Karpas-422 (cell line): ENCODE measurements around the gene HNRNPH1. TPM values are rescaled to one million over a fixed set of nuclear protein-coding genes. Genes with fewer than 3 reads are reported as not detected.

Source experiments
- DNase-seq: peaks from one replicate; pipeline ENCODE4 v3.0.0-alpha.2; 2015
- H2AFZ ChIP-seq: fragments of 200-600 bp; sonication (generic); 2 replicates; pipeline ENCODE4 v1.6.1; 2014; ENCODE audit warnings: antibody characterized with exemption, low read length, mixed read lengths
- H3K27ac ChIP-seq: fragments of 200-600 bp; sonication (generic); 2 replicates; pipeline ENCODE4 v1.5.1; 2014; ENCODE audit warnings: mild to moderate bottlenecking, low read length, moderate library complexity
- H3K27me3 ChIP-seq: fragments of 200-600 bp; sonication (generic); 2 replicates; pipeline ENCODE4 v1.6.1; 2014; ENCODE audit warnings: low read length, mixed read lengths
- H3K36me3 ChIP-seq: fragments of 200-600 bp; sonication (generic); 2 replicates; pipeline ENCODE4 v1.6.1; 2014; ENCODE audit warnings: low read length, mixed read lengths; ENCODE audit not compliant: insufficient read depth
- H3K4me1 ChIP-seq: fragments of 200-600 bp; sonication (generic); 2 replicates; pipeline ENCODE4 v1.6.1; 2014; ENCODE audit warnings: mild to moderate bottlenecking, low read length, mixed read lengths
- H3K4me2 ChIP-seq: fragments of 200-600 bp; sonication (generic); 2 replicates; pipeline ENCODE4 v1.6.1; 2014; ENCODE audit warnings: low read length, low read depth, mild to moderate bottlenecking; ENCODE audit not compliant: poor library complexity, severe bottlenecking
- H3K4me3 ChIP-seq: fragments of 200-600 bp; sonication (generic); 2 replicates; pipeline ENCODE4 v1.5.1; 2014; ENCODE audit warnings: mild to moderate bottlenecking, antibody characterized with exemption, low read length, mixed read lengths
- H3K79me2 ChIP-seq: fragments of 200-600 bp; sonication (generic); 2 replicates; pipeline ENCODE4 v1.6.1; 2014; ENCODE audit warnings: mild to moderate bottlenecking, low read length, mixed read lengths
- H3K9ac ChIP-seq: fragments of 200-600 bp; sonication (generic); 2 replicates; pipeline ENCODE4 v1.6.0; 2014; ENCODE audit warnings: low read length
- H3K9me2 ChIP-seq: fragments of 200-600 bp; sonication (generic), shearing (Covaris generic); replicated peaks from 2 replicates; pipeline ENCODE4 v1.6.0; 2014; ENCODE audit warnings: mild to moderate bottlenecking, low read length, moderate library complexity; ENCODE audit not compliant: insufficient read depth
- H3K9me3 ChIP-seq: fragments of 300-700, 200-600 bp; sonication (generic); 2 replicates; pipeline ENCODE4 v1.6.1; 2014; ENCODE audit warnings: low read length, mixed read lengths
- H4K20me1 ChIP-seq: fragments of 200-600 bp; sonication (generic); 2 replicates; pipeline ENCODE4 v1.6.1; 2014; ENCODE audit warnings: mild to moderate bottlenecking, antibody characterized with exemption, low read length, low read depth; ENCODE audit not compliant: insufficient read depth
- small RNA-seq: library from RNA; depleted of rRNA; stranded (forward); fragments of <200 nt; gene quantifications from one replicate; pipeline ENCODE3, GENCODE V24; 2014
- total RNA-seq: library from RNA; depleted of rRNA; stranded (reverse); fragments of >200 nt; shearing (Covaris generic); gene quantifications from 2 replicates; pipeline ENCODE4 v1.2.3, GENCODE V29; 2014; ENCODE audit warnings: low replicate concordance; rRNA removed

The HNRNPH1 gene
- total RNA-seq, 1 experiment from 2014 or later, result 484 TPM

GRCh38 chr5:179585941-179586401, 37.5 kb downstream of the HNRNPH1 start:
- Histone ChIP-seq H3K4me1 (no peaks in the 10 kb centered on the region), H2AFZ (no peak overlapping the region), H3K9me2 (no peaks in the 10 kb centered on the region), H3K27me3 (no peaks in the 10 kb centered on the region), H3K9me3 (no peaks in the 10 kb centered on the region), H4K20me1 (no peaks in the 10 kb centered on the region), H3K4me2 (no peak overlapping the region), H3K4me3 (no peak overlapping the region), H3K27ac (no peak overlapping the region), H3K79me2 (no peaks in the 10 kb centered on the region), H3K9ac (no peak overlapping the region), H3K36me3 (peaks cover 38% of the 10 kb centered on the region; the same call in 1 of the 2 replicates)
- DNase-seq, result no peak

- no peak overlapping the region for H3K9ac ChIP-seq
- peaks cover 27% of the 10 kb centered on the region for H3K79me2 ChIP-seq
- H3K27ac ChIP-seq, result no peak overlapping the region
- H3K9me3 ChIP-seq, result no peaks in the 10 kb centered on the region
- DNase-seq, result no peak
- H3K9me2 ChIP-seq, result no peaks in the 10 kb centered on the region
- peaks cover 6% of the 10 kb centered on the region; the same call in 1 of the 2 replicates for H4K20me1 ChIP-seq
- no peak overlapping the region for H3K4me2 ChIP-seq
- H2AFZ ChIP-seq, result no peak overlapping the region
- H3K4me1 ChIP-seq, result no peaks in the 10 kb centered on the region
- no peaks in the 10 kb centered on the region for H3K27me3 ChIP-seq
- peaks cover 57% of the 10 kb centered on the region for H3K36me3 ChIP-seq
- no peak overlapping the region for H3K4me3 ChIP-seq
These were observed 46.0 kb downstream of the HNRNPH1 start for GRCh38 chr5:179577286-179577960.

GRCh38 chr5:179572386-179572785, 51.1 kb downstream of the HNRNPH1 start:
- H3K36me3 ChIP-seq, result peaks cover 58% of the 10 kb centered on the region
- no peak overlapping the region for H3K4me2 ChIP-seq
- no peaks in the 10 kb centered on the region for H3K4me1 ChIP-seq
- no peak overlapping the region for H3K9ac ChIP-seq
- H2AFZ ChIP-seq, result no peak overlapping the region
- H3K4me3 ChIP-seq, result no peak overlapping the region
- H3K27me3 ChIP-seq, result no peaks in the 10 kb centered on the region
- no peaks in the 10 kb centered on the region for H3K9me2 ChIP-seq
- H3K9me3 ChIP-seq, result no peaks in the 10 kb centered on the region
- DNase-seq, result no peak
- peaks cover 33% of the 10 kb centered on the region for H3K79me2 ChIP-seq
- H4K20me1 ChIP-seq, result peaks cover 6% of the 10 kb centered on the region; the same call in 1 of the 2 replicates
- no peak overlapping the region for H3K27ac ChIP-seq

- no peak overlapping the region for H2AFZ ChIP-seq
- no peaks in the 10 kb centered on the region for H3K27me3 ChIP-seq
- H4K20me1 ChIP-seq, result no peaks in the 10 kb centered on the region
- H3K9me3 ChIP-seq, result no peaks in the 10 kb centered on the region
- H3K4me3 ChIP-seq, result no peak overlapping the region
- no peak overlapping the region for H3K4me2 ChIP-seq
- peaks cover 10% of the 10 kb centered on the region for H3K4me1 ChIP-seq
- H3K79me2 ChIP-seq, result peaks cover 20% of the 10 kb centered on the region
- no peaks in the 10 kb centered on the region for H3K9me2 ChIP-seq
- peaks cover 56% of the 10 kb centered on the region for H3K36me3 ChIP-seq
- DNase-seq, result no peak
- no peak overlapping the region for H3K9ac ChIP-seq
- H3K27ac ChIP-seq, result no peak overlapping the region
These were observed 54.8 kb downstream of the HNRNPH1 start for GRCh38 chr5:179568721-179569120.

- no peak overlapping the region for H3K9ac ChIP-seq
- no peak overlapping the region for H3K4me2 ChIP-seq
- peaks cover 46% of the 10 kb centered on the region for H3K4me1 ChIP-seq
- H3K27ac ChIP-seq, result peak overlapping the region; percentile 78; the same call in 1 of the 2 replicates
- H3K27me3 ChIP-seq, result no peaks in the 10 kb centered on the region
- H3K9me2 ChIP-seq, result no peaks in the 10 kb centered on the region
- peaks cover 40% of the 10 kb centered on the region for H3K36me3 ChIP-seq
- H3K4me3 ChIP-seq, result no peak overlapping the region
- no peaks in the 10 kb centered on the region for H3K9me3 ChIP-seq
- H4K20me1 ChIP-seq, result 0 out of 2 replicates have a peak, but pooled peaks cover 4% of the 10 kb centered on the region
- peaks cover 19% of the 10 kb centered on the region for H3K79me2 ChIP-seq
- no peak overlapping the region for H2AFZ ChIP-seq
- no peak for DNase-seq
These were observed 58.9 kb downstream of the HNRNPH1 start for GRCh38 chr5:179564526-179564925.

Small RNA genes within 50 kb of the gene (small RNA-seq; reads per million reads assigned to genes)
- gene RF00017, result not detected

Other genes with a start within 250 kb of the HNRNPH1 start
- gene RUFY1, start 73.1 kb downstream of the HNRNPH1 start, total RNA-seq, result 40.9 and 66.4 TPM in 2 replicates
- not detected in 2 replicates for gene CBY3, start 57.4 kb upstream of the HNRNPH1 start, total RNA-seq
- 191 and 224 TPM in 2 replicates for gene CANX, start 75.3 kb upstream of the HNRNPH1 start, total RNA-seq
- 11.5 and 14.2 TPM in 2 replicates for gene MAML1, start 109.2 kb upstream of the HNRNPH1 start, total RNA-seq
- gene LTC4S, start 170.3 kb upstream of the HNRNPH1 start, total RNA-seq, result 2.3 TPM in 1 of 2 replicates, not detected in the other
- gene MGAT4B, start 183.2 kb upstream of the HNRNPH1 start, total RNA-seq, result 36.9 and 47.1 TPM in 2 replicates
- 100.0 and 123 TPM in 2 replicates for gene SQSTM1, start 197.2 kb upstream of the HNRNPH1 start, total RNA-seq
- 33.6 and 55.7 TPM in 2 replicates for gene MRNIP, start 235.1 kb upstream of the HNRNPH1 start, total RNA-seq